Measurements from ENCODE around the gene PIGR. TPM values are rescaled to one million over a fixed set of nuclear protein-coding genes. Genes with fewer than 3 reads are reported as not detected.

The PIGR gene
- total and polyA plus RNA-seq, 2 of the 8 experiments (the other 6 are each of a cell fraction or from before 2014, with no cell fraction given), result not detected

- no peak for TF ChIP-seq CHD7 (IDR thresholded peaks at IDR 0.05; ENCODE audit: insufficient replicate concordance, low read length)
- TF ChIP-seq EZH2 (IDR thresholded peaks at IDR 0.05; ENCODE audit: low read depth, low read length, severe bottlenecking), result no peak
- TF ChIP-seq BCL11A (IDR thresholded peaks at IDR 0.05; ENCODE audit: low read depth in 2 of 2, low read length in 2 of 2), result no peak
- no peak for TF ChIP-seq SRF (IDR thresholded peaks at IDR 0.05; ENCODE audit: low read depth, low read length)
- TF ChIP-seq EP300 (IDR thresholded peaks at IDR 0.05; ENCODE audit: borderline replicate concordance in 1 of 2, low read depth in 2 of 2, low read length in 2 of 2), result no peak
- no peak for TF ChIP-seq TAF7 (optimal IDR thresholded peaks at IDR 0.05; ENCODE audit: borderline replicate concordance, low read depth, low read length)
- TF ChIP-seq KDM5A (IDR thresholded peaks at IDR 0.05; ENCODE audit: low read length), result no peak
- TF ChIP-seq ZNF274 (IDR thresholded peaks at IDR 0.05; ENCODE audit: borderline replicate concordance, extremely low read depth, low read length), result no peak
- no peak for TF ChIP-seq GTF2F1 (IDR thresholded peaks at IDR 0.05; ENCODE audit: borderline replicate concordance, low read depth, low read length)
- no peak for TF ChIP-seq ATF3 (IDR thresholded peaks at IDR 0.05; ENCODE audit: insufficient read depth, low read depth, low read length)
- no peak for TF ChIP-seq RBBP5 (IDR thresholded peaks at IDR 0.05; ENCODE audit: borderline replicate concordance, low read depth, low read length)
These were observed 54.9 kb downstream of the PIGR start (continued) for GRCh38 chr1:206891412-206891811.
